K562 (cell line): ENCODE results near the gene RNF151. TPM values are rescaled to one million over a fixed set of nuclear protein-coding genes. Genes with fewer than 3 reads are reported as not detected.

ENCODE experiments used
- ASH1L ChIP-seq: fragments of 450-650 bp; IDR thresholded peaks from 2 replicates; pipeline ENCODE4 v1.6.1; 2018; ENCODE audit warnings: borderline replicate concordance, mild to moderate bottlenecking, low read depth; ENCODE audit not compliant: partially characterized antibody
- MAFK ChIP-seq: IDR thresholded peaks from 2 replicates; pipeline ENCODE4 v1.6.1; 2011; ENCODE audit warnings: low read length, improper control_type of control experiment
- POLR2A ChIP-seq: fragments of 450-650 bp; conservative IDR thresholded peaks from 2 replicates; pipeline ENCODE4 v1.6.1; 2016
- POU5F1 ChIP-seq: fragments of 150-350 bp; IDR thresholded peaks from 2 replicates; pipeline ENCODE4 v1.6.1; 2014; ENCODE audit warnings: borderline replicate concordance, low read length, low read depth, mild to moderate bottlenecking; ENCODE audit not compliant: partially characterized antibody
- ZNF212 ChIP-seq: fragments of 450-650 bp; formaldehyde crosslinking; IDR thresholded peaks from 2 replicates; pipeline ENCODE4 v1.4.0; 2020; ENCODE audit warnings: mild to moderate bottlenecking
- ZNF41 ChIP-seq: fragments of 250-450 bp; sonication (Bioruptor Pico); conservative IDR thresholded peaks from 2 replicates; pipeline ENCODE4 v1.4.0; 2020; ENCODE audit warnings: mild to moderate bottlenecking
- ZNF77 ChIP-seq: fragments of 250-450 bp; sonication (Bioruptor Pico); IDR thresholded peaks from 2 replicates; pipeline ENCODE4 v1.5.0; 2020
- polyA plus RNA-seq, 8 experiments: library from polyadenylated mRNA; depleted of rRNA in 4 of 8; stranded (reverse) in 5 of 8; unstranded in 3 of 8; fragments of >200 nt; fragmentation: Nextera tagmentation in 2 of 8; fragmentation: Illumina TruSeq in 1 of 8; extraction: Ambion mirVana in 2 of 8; extraction: Trizol in 1 of 8; gene quantifications; 2 replicates each; pipeline versions ENCODE4 v1.2.1 to v1.2.3, GENCODE V29; 2011 to 2014; ENCODE audit warnings: inconsistent platforms in 1 of 8, missing spikeins in 1 of 8
- total RNA-seq, 7 experiments: library from RNA; depleted of rRNA in 6 of 7; stranded (reverse); fragments of >200 nt in 6 of 7; fragmentation: Illumina TruSeq in 2 of 7; extraction: Trizol in 2 of 7; gene quantifications; 2 replicates each; pipeline versions ENCODE4 v1.2.1 to v1.2.3, GENCODE V29; 2011 to 2021; ENCODE audit warnings: low replicate concordance in 1 of 7
- TF ChIP-seq, protein P1 (sequence below): fragments of 450-650 bp; IDR thresholded peaks from 2 replicates; pipeline ENCODE4 v1.6.1; 2016
- TF ChIP-seq, protein P2 (sequence below): fragments of 250-450 bp; sonication (Bioruptor Pico); IDR thresholded peaks from 2 replicates; pipeline ENCODE4 v1.4.0; 2020
- TF ChIP-seq, protein P3 (sequence below): sonication (generic); formaldehyde crosslinking; IDR thresholded peaks from 2 replicates; pipeline ENCODE4 v1.8.0; 2022; ENCODE audit warnings: mild to moderate bottlenecking, missing genetic modification reagents
- TF ChIP-seq, protein P4 (sequence below), 2 experiments: fragments of 450-650 bp; conservative IDR thresholded peaks; 2 replicates each; pipeline ENCODE4 v1.6.1; 2017; ENCODE audit warnings: mild to moderate bottlenecking in 2 of 2, moderate library complexity in 2 of 2
- TF ChIP-seq, protein P5 (sequence below), 2 experiments: fragments of 450-650 bp; IDR thresholded peaks; 2 replicates each; pipeline ENCODE4 v1.6.1; 2018; ENCODE audit warnings: mild to moderate bottlenecking in 2 of 2, low read depth in 1 of 2; ENCODE audit not compliant: partially characterized antibody in 2 of 2

The RNF151 gene
- total and polyA plus RNA-seq, 9 of the 15 experiments (the other 6 are each of a cell fraction or from before 2014, with no cell fraction given), result not detected

DNA sequence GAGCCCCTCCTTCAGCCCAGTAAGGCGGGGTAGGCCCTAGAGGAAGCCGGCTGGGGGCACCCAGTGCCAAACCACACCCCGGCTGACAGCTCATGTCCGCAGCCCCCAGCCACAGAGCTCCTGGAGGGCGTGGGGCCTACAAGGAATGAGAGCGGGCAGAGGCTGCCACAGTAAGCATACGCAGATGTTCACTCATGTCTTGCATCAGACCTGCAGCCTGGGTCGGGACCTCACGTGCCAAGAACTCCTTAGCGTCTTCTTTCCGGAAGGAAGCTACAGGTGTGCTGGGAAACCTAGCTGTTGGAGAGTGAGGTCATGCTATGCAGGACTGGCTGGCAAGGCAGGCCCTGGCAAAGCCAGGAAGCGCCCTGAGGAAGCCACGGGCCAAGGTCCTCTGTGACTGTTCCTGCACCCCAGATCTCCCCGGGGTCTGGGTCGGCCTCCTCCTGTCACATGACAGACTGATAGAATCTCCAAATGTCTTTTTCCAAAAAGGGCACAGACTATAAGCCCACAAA lies 41.4 kb downstream of the RNF151 start (continued):
- TF ChIP-seq, protein P1, sequence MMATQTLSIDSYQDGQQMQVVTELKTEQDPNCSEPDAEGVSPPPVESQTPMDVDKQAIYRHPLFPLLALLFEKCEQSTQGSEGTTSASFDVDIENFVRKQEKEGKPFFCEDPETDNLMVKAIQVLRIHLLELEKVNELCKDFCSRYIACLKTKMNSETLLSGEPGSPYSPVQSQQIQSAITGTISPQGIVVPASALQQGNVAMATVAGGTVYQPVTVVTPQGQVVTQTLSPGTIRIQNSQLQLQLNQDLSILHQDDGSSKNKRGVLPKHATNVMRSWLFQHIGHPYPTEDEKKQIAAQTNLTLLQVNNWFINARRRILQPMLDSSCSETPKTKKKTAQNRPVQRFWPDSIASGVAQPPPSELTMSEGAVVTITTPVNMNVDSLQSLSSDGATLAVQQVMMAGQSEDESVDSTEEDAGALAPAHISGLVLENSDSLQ, result 0 out of 2 replicates have a peak, but pooled peaks have one; percentile 15
- TF ChIP-seq, protein P2, sequence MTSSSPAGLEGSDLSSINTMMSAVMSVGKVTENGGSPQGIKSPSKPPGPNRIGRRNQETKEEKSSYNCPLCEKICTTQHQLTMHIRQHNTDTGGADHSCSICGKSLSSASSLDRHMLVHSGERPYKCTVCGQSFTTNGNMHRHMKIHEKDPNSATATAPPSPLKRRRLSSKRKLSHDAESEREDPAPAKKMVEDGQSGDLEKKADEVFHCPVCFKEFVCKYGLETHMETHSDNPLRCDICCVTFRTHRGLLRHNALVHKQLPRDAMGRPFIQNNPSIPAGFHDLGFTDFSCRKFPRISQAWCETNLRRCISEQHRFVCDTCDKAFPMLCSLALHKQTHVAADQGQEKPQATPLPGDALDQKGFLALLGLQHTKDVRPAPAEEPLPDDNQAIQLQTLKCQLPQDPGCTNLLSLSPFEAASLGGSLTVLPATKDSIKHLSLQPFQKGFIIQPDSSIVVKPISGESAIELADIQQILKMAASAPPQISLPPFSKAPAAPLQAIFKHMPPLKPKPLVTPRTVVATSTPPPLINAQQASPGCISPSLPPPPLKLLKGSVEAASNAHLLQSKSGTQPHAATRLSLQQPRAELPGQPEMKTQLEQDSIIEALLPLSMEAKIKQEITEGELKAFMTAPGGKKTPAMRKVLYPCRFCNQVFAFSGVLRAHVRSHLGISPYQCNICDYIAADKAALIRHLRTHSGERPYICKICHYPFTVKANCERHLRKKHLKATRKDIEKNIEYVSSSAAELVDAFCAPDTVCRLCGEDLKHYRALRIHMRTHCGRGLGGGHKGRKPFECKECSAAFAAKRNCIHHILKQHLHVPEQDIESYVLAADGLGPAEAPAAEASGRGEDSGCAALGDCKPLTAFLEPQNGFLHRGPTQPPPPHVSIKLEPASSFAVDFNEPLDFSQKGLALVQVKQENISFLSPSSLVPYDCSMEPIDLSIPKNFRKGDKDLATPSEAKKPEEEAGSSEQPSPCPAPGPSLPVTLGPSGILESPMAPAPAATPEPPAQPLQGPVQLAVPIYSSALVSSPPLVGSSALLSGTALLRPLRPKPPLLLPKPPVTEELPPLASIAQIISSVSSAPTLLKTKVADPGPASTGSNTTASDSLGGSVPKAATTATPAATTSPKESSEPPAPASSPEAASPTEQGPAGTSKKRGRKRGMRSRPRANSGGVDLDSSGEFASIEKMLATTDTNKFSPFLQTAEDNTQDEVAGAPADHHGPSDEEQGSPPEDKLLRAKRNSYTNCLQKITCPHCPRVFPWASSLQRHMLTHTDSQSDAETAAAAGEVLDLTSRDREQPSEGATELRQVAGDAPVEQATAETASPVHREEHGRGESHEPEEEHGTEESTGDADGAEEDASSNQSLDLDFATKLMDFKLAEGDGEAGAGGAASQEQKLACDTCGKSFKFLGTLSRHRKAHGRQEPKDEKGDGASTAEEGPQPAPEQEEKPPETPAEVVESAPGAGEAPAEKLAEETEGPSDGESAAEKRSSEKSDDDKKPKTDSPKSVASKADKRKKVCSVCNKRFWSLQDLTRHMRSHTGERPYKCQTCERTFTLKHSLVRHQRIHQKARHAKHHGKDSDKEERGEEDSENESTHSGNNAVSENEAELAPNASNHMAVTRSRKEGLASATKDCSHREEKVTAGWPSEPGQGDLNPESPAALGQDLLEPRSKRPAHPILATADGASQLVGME, result peak; percentile 28; the same call in 1 of the 2 replicates
- TF ChIP-seq ZNF41 (CRISPR knock-in tag) (no peak), ZNF77 (no peak), POLR2A (no peak), POU5F1 (no peak), ASH1L (no peak), ZNF212 (CRISPR knock-in tag) (no peak), MAFK (no peak)
- TF ChIP-seq, protein P3, sequence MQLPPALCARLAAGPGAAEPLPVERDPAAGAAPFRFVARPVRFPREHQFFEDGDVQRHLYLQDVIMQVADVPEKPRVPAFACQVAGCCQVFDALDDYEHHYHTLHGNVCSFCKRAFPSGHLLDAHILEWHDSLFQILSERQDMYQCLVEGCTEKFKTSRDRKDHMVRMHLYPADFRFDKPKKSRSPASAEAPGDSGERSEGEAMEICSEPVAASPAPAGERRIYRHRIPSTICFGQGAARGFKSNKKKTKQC (CRISPR knock-in tag), result no peak
- TF ChIP-seq, protein P4, sequence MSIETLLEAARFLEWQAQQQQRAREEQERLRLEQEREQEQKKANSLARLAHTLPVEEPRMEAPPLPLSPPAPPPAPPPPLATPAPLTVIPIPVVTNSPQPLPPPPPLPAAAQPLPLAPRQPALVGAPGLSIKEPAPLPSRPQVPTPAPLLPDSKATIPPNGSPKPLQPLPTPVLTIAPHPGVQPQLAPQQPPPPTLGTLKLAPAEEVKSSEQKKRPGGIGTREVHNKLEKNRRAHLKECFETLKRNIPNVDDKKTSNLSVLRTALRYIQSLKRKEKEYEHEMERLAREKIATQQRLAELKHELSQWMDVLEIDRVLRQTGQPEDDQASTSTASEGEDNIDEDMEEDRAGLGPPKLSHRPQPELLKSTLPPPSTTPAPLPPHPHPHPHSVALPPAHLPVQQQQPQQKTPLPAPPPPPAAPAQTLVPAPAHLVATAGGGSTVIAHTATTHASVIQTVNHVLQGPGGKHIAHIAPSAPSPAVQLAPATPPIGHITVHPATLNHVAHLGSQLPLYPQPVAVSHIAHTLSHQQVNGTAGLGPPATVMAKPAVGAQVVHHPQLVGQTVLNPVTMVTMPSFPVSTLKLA (conservative IDR thresholded peaks at IDR 0.05), result peak; percentile 21 to 34; a peak in 1 of 4 replicates
- TF ChIP-seq, protein P5, sequence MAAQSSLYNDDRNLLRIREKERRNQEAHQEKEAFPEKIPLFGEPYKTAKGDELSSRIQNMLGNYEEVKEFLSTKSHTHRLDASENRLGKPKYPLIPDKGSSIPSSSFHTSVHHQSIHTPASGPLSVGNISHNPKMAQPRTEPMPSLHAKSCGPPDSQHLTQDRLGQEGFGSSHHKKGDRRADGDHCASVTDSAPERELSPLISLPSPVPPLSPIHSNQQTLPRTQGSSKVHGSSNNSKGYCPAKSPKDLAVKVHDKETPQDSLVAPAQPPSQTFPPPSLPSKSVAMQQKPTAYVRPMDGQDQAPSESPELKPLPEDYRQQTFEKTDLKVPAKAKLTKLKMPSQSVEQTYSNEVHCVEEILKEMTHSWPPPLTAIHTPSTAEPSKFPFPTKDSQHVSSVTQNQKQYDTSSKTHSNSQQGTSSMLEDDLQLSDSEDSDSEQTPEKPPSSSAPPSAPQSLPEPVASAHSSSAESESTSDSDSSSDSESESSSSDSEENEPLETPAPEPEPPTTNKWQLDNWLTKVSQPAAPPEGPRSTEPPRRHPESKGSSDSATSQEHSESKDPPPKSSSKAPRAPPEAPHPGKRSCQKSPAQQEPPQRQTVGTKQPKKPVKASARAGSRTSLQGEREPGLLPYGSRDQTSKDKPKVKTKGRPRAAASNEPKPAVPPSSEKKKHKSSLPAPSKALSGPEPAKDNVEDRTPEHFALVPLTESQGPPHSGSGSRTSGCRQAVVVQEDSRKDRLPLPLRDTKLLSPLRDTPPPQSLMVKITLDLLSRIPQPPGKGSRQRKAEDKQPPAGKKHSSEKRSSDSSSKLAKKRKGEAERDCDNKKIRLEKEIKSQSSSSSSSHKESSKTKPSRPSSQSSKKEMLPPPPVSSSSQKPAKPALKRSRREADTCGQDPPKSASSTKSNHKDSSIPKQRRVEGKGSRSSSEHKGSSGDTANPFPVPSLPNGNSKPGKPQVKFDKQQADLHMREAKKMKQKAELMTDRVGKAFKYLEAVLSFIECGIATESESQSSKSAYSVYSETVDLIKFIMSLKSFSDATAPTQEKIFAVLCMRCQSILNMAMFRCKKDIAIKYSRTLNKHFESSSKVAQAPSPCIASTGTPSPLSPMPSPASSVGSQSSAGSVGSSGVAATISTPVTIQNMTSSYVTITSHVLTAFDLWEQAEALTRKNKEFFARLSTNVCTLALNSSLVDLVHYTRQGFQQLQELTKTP (IDR thresholded peaks at IDR 0.05; ENCODE audit: low read depth in 1 of 2, partially characterized antibody in 2 of 2), result no peak
